ENCODE results near the gene SLX9.

- TF ChIP-seq GABPA (IDR thresholded peaks at IDR 0.05; ENCODE audit: low read depth) (peak; percentile 53; the same call in 1 of the 2 replicates), POLR2AphosphoS5 (IDR thresholded peaks at IDR 0.05; ENCODE audit: low read depth) (peak; percentile 89), SPI1 (IDR thresholded peaks at IDR 0.05; ENCODE audit: borderline replicate concordance, low read depth) (peak; percentile 95)
- TF ChIP-seq, protein P1, sequence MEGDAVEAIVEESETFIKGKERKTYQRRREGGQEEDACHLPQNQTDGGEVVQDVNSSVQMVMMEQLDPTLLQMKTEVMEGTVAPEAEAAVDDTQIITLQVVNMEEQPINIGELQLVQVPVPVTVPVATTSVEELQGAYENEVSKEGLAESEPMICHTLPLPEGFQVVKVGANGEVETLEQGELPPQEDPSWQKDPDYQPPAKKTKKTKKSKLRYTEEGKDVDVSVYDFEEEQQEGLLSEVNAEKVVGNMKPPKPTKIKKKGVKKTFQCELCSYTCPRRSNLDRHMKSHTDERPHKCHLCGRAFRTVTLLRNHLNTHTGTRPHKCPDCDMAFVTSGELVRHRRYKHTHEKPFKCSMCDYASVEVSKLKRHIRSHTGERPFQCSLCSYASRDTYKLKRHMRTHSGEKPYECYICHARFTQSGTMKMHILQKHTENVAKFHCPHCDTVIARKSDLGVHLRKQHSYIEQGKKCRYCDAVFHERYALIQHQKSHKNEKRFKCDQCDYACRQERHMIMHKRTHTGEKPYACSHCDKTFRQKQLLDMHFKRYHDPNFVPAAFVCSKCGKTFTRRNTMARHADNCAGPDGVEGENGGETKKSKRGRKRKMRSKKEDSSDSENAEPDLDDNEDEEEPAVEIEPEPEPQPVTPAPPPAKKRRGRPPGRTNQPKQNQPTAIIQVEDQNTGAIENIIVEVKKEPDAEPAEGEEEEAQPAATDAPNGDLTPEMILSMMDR (IDR thresholded peaks at IDR 0.05; ENCODE audit: insufficient read depth, low read length): no peak
Observed at GRCh38 chr21:44931137-44931500, 8.7 kb upstream of the SLX9 start.

Data from HL-60 (cell line).